GM10248 (cell line): ENCODE data around the gene MYCN.

Experiments
- CTCF ChIA-PET: fragments of 300-600 bp; sonication (Branson Sonifier 250); formaldehyde crosslinking; extraction: SDS; loops from one replicate; lab custom pipeline; 2021; ENCODE audit warnings: antibody characterized with exemption; lab: Yijun Ruan, JAX
- POLR2A ChIA-PET: fragments of 350-650 bp; sonication (Branson Sonifier 250); formaldehyde crosslinking; extraction: SDS; loops from one replicate; lab custom pipeline; 2020; ENCODE audit warnings: antibody characterized with exemption; lab: Yijun Ruan, JAX
- DNase-seq: peaks from one replicate; pipeline ENCODE4 v3.0.0; 2012; ENCODE audit errors: extremely low spot score
- TF ChIP-seq, protein P1 (sequence below): IDR thresholded peaks from 2 replicates; pipeline ENCODE4 v1.5.1; 2012; ENCODE audit warnings: mild to moderate bottlenecking, low read depth; ENCODE audit errors: extremely low read depth, missing control alignments, control extremely low read depth

Gene MYCN

DNA sequence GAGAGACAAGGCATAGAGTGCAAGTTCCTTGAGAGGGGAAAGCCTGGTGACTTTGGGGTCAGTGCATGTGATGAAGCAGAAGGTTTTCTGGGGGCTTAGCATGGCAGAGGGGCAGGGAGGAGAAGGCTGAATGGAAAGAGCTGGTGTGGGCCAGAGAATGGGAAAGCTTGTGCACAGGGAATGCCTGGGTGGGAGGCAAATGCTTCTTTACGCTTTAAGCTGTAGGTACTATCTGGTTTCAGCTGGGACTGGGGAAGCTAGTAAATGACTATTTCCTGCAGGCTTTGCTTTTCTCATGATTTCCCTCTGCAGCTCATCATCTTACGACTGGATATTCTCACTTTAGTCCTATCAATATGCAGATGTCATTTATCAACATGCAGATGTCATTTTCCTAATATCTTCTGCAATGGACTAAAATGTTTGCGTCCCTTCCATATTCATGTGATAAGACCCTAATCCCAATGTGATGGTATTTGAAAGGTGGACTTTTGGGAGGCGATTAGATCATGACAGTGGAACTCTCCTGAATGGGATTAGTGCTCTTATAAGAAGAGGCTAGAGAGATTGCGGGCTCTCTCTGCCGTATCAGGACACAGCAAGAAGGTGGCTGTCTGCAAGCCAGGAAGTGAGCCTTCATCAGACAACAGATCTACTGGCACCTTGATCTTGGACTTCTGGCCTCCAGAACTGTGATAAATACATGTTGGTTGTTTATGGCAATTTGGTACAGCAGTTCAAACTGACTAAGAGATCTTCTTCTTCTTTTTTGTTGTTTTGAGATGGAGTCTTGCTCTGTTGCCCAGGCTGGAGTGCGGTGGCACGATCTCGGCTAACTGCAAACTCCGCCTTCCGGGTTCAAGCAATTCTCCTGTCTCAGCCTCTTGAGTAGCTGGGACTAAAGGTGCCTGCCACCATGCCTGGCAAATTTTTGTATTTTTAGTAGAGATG lies 50.1 kb downstream of the MYCN start:
- no peak for DNase-seq
- ChIA-PET CTCF (no interaction called here), POLR2A (no interaction called here)
- TF ChIP-seq, protein P1, sequence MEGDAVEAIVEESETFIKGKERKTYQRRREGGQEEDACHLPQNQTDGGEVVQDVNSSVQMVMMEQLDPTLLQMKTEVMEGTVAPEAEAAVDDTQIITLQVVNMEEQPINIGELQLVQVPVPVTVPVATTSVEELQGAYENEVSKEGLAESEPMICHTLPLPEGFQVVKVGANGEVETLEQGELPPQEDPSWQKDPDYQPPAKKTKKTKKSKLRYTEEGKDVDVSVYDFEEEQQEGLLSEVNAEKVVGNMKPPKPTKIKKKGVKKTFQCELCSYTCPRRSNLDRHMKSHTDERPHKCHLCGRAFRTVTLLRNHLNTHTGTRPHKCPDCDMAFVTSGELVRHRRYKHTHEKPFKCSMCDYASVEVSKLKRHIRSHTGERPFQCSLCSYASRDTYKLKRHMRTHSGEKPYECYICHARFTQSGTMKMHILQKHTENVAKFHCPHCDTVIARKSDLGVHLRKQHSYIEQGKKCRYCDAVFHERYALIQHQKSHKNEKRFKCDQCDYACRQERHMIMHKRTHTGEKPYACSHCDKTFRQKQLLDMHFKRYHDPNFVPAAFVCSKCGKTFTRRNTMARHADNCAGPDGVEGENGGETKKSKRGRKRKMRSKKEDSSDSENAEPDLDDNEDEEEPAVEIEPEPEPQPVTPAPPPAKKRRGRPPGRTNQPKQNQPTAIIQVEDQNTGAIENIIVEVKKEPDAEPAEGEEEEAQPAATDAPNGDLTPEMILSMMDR = no peak

DNA sequence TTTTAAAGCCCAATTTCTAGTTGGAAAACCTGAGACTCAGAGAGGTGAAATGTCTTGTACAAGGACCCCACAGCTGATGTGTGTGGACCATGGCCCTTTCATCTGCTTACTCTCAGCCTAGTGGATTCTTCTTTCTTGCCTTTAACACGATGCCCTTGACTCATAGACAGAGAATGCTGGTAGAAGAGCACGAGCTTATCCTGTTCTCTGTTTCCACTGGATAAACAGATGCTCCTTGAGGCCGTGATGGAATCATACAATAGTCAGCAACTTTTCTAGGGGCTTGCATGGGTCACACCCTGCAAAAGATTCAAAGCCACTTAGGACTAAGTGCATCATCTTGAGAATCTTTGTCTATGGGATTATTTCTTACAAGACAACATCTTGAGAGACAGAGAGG lies 50.9 kb downstream of the MYCN start:
- TF ChIP-seq, protein P1 = no peak
- DNase-seq = no peak
- POLR2A ChIA-PET = no interaction called here
- CTCF ChIA-PET = no interaction called here

GRCh38 chr2:15992457-15993231 lies 52.3 kb downstream of the MYCN start:
- TF ChIP-seq, protein P1 = no peak
- POLR2A ChIA-PET = no interaction called here
- DNase-seq = no peak
- CTCF ChIA-PET = no interaction called here

GRCh38 chr2:15993232-15993610 lies 52.9 kb downstream of the MYCN start:
- CTCF ChIA-PET = no interaction called here
- POLR2A ChIA-PET = no interaction called here
- no peak for DNase-seq
- TF ChIP-seq, protein P1 = no peak

- CTCF ChIA-PET = no interaction called here
- POLR2A ChIA-PET = no interaction called here
- TF ChIP-seq, protein P1 = no peak
- no peak for DNase-seq
Measured at GRCh38 chr2:15993666-15994065, 53.3 kb downstream of the MYCN start.

DNA sequence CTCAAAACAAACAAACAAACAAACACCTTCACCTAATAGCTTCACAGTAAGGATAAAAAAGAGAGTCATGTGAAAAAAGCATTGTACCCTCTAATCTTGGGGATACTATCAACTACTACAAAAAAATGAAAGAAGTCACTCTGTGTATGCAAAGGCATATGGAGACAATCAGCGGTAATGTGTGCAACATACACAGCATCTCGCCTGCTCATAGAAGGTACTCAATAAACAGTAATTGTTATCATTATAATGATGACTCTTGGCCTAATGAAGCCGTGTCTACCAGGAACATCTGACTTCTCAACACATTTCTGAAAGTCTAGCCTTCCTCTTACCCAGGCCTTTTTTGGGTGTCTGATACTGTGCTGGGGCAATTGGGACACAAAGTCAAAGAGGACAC lies 55.3 kb downstream of the MYCN start:
- CTCF ChIA-PET = no interaction called here
- TF ChIP-seq, protein P1 = no peak
- no peak for DNase-seq
- POLR2A ChIA-PET = no interaction called here
